H1 (cell line): ENCODE results near the gene TRMT44. TPM values are rescaled to one million over a fixed set of nuclear protein-coding genes. Genes with fewer than 3 reads are reported as not detected.
A peak's percentile ranks its signal among the peaks of the same experiment; 100 is the strongest.

Experiments used
- CTCF ChIA-PET: fragments of 300-600 bp; sonication (Branson Sonifier 250); formaldehyde crosslinking; loops from one replicate; lab custom pipeline; 2021; ENCODE audit not compliant: partially characterized antibody; lab: Charles Lee
- POLR2A ChIA-PET: fragments of 300-600 bp; sonication (Branson Sonifier 250); formaldehyde crosslinking; loops from one replicate; lab custom pipeline; 2021; ENCODE audit warnings: inconsistent platforms; ENCODE audit not compliant: partially characterized antibody; lab: Charles Lee
- DNase-seq, 2 experiments: peaks; one replicate each; pipeline versions ENCODE4 v3.0.0 to v3.0.0-alpha.2; 2010 to 2022; ENCODE audit warnings: low spot score in 2 of 2, low read depth in 1 of 2, mixed read lengths in 1 of 2
- FAIRE-seq: peaks from 2 replicates; lab custom pipeline; 2011; peaks lifted over from hg19 to GRCh38; lab: Jason Lieb, UNC
- H2AFZ ChIP-seq: 2 replicates; pipeline ENCODE4 v1.8.1; 2012; ENCODE audit warnings: low read length, inconsistent platforms
- H2AK5ac ChIP-seq: 2 replicates; pipeline ENCODE4 v1.6.1; 2013; ENCODE audit warnings: low read depth, low read length
- H2BK120ac ChIP-seq: replicated peaks from 2 replicates; pipeline ENCODE3; 2013; ENCODE audit warnings: low read depth, low read length, inconsistent platforms
- H2BK12ac ChIP-seq: 2 replicates; pipeline ENCODE4 v1.6.1; 2013; ENCODE audit warnings: low read depth, low read length
- H2BK15ac ChIP-seq: 2 replicates; pipeline ENCODE4 v1.6.1; 2013; ENCODE audit warnings: low read length
- H2BK20ac ChIP-seq: 2 replicates; pipeline ENCODE4 v1.6.1; 2013; ENCODE audit warnings: low read length
- H2BK5ac ChIP-seq: 2 replicates; pipeline ENCODE4 v1.6.1; 2013; ENCODE audit warnings: low read depth, low read length
- H3K14ac ChIP-seq: 2 replicates; pipeline ENCODE4 v1.6.1; 2013; ENCODE audit warnings: inconsistent platforms; ENCODE audit not compliant: insufficient read length
- H3K18ac ChIP-seq: 2 replicates; pipeline ENCODE4 v1.6.1; 2013; ENCODE audit warnings: low read length; ENCODE audit errors: extremely low read depth
- H3K23ac ChIP-seq: 2 replicates; pipeline ENCODE4 v1.6.1; 2013; ENCODE audit warnings: inconsistent platforms; ENCODE audit not compliant: insufficient read length
- H3K23me2 ChIP-seq: 2 replicates; pipeline ENCODE4 v1.6.1; 2013; ENCODE audit warnings: low read depth, low read length
- H3K27ac ChIP-seq: 2 replicates; pipeline ENCODE4 v1.6.1; 2011; ENCODE audit warnings: low read depth, low read length, inconsistent platforms
- H3K27me3 ChIP-seq, 4 experiments: replicated peaks in 1 of 4; 1 replicate in 1 of 4; 2 replicates in 3 of 4; pipeline versions ENCODE4 v1.6.1 to v1.8.1; 2011 to 2013; ENCODE audit warnings: low read length in 3 of 4, mild to moderate bottlenecking in 3 of 4, inconsistent platforms in 2 of 4, mixed read lengths in 2 of 4, moderate library complexity in 1 of 4; ENCODE audit not compliant: control insufficient read depth in 3 of 4, insufficient read depth in 3 of 4; ENCODE audit errors: extremely low read depth in 1 of 4
- H3K36me3 ChIP-seq, 4 experiments: 2 replicates each; pipeline versions ENCODE4 v1.6.1 to v1.8.1; 2011 to 2013; ENCODE audit warnings: mild to moderate bottlenecking in 4 of 4, low read length in 3 of 4, moderate library complexity in 2 of 4, control low read depth in 1 of 4, inconsistent platforms in 1 of 4; ENCODE audit not compliant: insufficient read depth in 4 of 4, control insufficient read depth in 2 of 4
- H3K4ac ChIP-seq: replicated peaks from 2 replicates; pipeline ENCODE3; 2013; ENCODE audit warnings: low read length, low read depth, mixed read lengths, inconsistent platforms; ENCODE audit not compliant: insufficient read length
- H3K4me1 ChIP-seq, 4 experiments: replicated peaks in 1 of 4; 1 replicate in 1 of 4; 2 replicates in 3 of 4; pipeline versions ENCODE4 v1.6.1 to v1.8.1; 2011 to 2013; ENCODE audit warnings: low read length in 3 of 4, inconsistent platforms in 2 of 4, mixed read lengths in 1 of 4; ENCODE audit not compliant: insufficient read depth in 4 of 4, control insufficient read depth in 3 of 4
- H3K4me2 ChIP-seq, 2 experiments: 2 replicates each; pipeline versions ENCODE4 v1.6.1 to v1.8.1; 2011 to 2013; ENCODE audit warnings: low read depth in 2 of 2, low read length in 2 of 2, control low read depth in 1 of 2, inconsistent platforms in 1 of 2, mild to moderate bottlenecking in 1 of 2; ENCODE audit not compliant: insufficient read depth in 1 of 2
- H3K4me3 ChIP-seq, 4 experiments: fragments of 200-600, 300-600 bp in 1 of 4; sonication (generic), shearing (Covaris generic), sonication (Bioruptor Twin) in 1 of 4; 2 replicates each; pipeline versions ENCODE4 v1.5.1 to v1.8.1; 2011 to 2016; ENCODE audit warnings: low read length in 4 of 4, low read depth in 3 of 4, control low read depth in 2 of 4, inconsistent platforms in 2 of 4, mild to moderate bottlenecking in 2 of 4, mixed read lengths in 1 of 4, moderate library complexity in 1 of 4; ENCODE audit not compliant: insufficient read depth in 2 of 4; ENCODE audit errors: extremely low read depth in 1 of 4
- H3K56ac ChIP-seq: replicated peaks from 2 replicates; pipeline ENCODE3; 2013; ENCODE audit warnings: low read depth, mild to moderate bottlenecking, mixed read lengths, low read length, inconsistent platforms; ENCODE audit not compliant: insufficient read length
- H3K79me1 ChIP-seq: 2 replicates; pipeline ENCODE4 v1.6.1; 2013; ENCODE audit warnings: low read depth, low read length, control low read depth
- H3K79me2 ChIP-seq, 2 experiments: 2 replicates each; pipeline versions ENCODE4 v1.6.1 to v1.8.1; 2012 to 2013; ENCODE audit warnings: low read length in 2 of 2, mild to moderate bottlenecking in 2 of 2, inconsistent platforms in 1 of 2; ENCODE audit not compliant: insufficient read depth in 2 of 2, control insufficient read depth in 1 of 2
- H3K9ac ChIP-seq, 4 experiments: replicated peaks in 1 of 4; 1 replicate in 1 of 4; 2 replicates in 3 of 4; pipeline versions ENCODE4 v1.6.1 to v1.8.1; 2011 to 2013; ENCODE audit warnings: low read depth in 3 of 4, low read length in 3 of 4, control low read depth in 2 of 4, mild to moderate bottlenecking in 2 of 4, moderate library complexity in 2 of 4, inconsistent platforms in 1 of 4; ENCODE audit errors: extremely low read depth in 1 of 4
- H3K9me3 ChIP-seq, 2 experiments: 2 replicates each; pipeline versions ENCODE4 v1.6.1 to v1.8.1; 2012 to 2013; ENCODE audit warnings: mild to moderate bottlenecking in 2 of 2, moderate library complexity in 2 of 2, control low read depth in 1 of 2, inconsistent platforms in 1 of 2, low read depth in 1 of 2, low read length in 1 of 2, mixed read lengths in 1 of 2; ENCODE audit not compliant: insufficient read depth in 2 of 2
- H4K20me1 ChIP-seq, 2 experiments: replicated peaks in 1 of 2; 2 replicates each; pipeline versions ENCODE3 to v1.8.1; 2011 to 2013; ENCODE audit warnings: inconsistent platforms in 2 of 2, low read length in 2 of 2, mild to moderate bottlenecking in 1 of 2; ENCODE audit not compliant: insufficient read depth in 2 of 2, control insufficient read depth in 1 of 2
- H4K5ac ChIP-seq: 2 replicates; pipeline ENCODE4 v1.6.1; 2013; ENCODE audit warnings: low read length, low read depth, mixed read lengths, inconsistent platforms; ENCODE audit not compliant: insufficient read length
- H4K8ac ChIP-seq: 2 replicates; pipeline ENCODE4 v1.8.0; 2013; ENCODE audit warnings: mild to moderate bottlenecking, moderate library complexity, low read length, inconsistent platforms; ENCODE audit not compliant: insufficient read depth; ENCODE audit errors: extremely low read depth
- H4K91ac ChIP-seq: replicated peaks from 2 replicates; pipeline ENCODE3; 2013; ENCODE audit warnings: low read length, mixed read lengths, inconsistent platforms; ENCODE audit not compliant: insufficient read length
- TBP ChIP-seq: IDR thresholded peaks from 2 replicates; pipeline ENCODE4 v1.6.1; 2011; ENCODE audit warnings: low read depth, low read length, improper control_type of control experiment
- WGBS, 2 experiments: shearing (Covaris generic) in 1 of 2; methylation state at CpG; one replicate each; pipeline versions ENCODE4 v1.1.6 to v1.1.7; 2013 to 2015; ENCODE audit warnings: low lambda C conversion rate in 2 of 2, mixed read lengths in 2 of 2, inconsistent platforms in 1 of 2, low coverage in 1 of 2, missing lambda C conversion rate in 1 of 2; ENCODE audit not compliant: insufficient replicate concordance in 2 of 2, insufficient coverage in 1 of 2, insufficient read length in 1 of 2; ENCODE audit errors: extremely low coverage in 1 of 2, missing lambda C conversion rate in 1 of 2; 5-methylcytosine and 5-hydroxymethylcytosine counted together
- polyA plus RNA-seq, 7 experiments: library from polyadenylated mRNA; depleted of rRNA in 3 of 7; stranded (reverse) in 5 of 7; unstranded in 2 of 7; fragments of >200 nt in 5 of 7; fragments of 200-250 nt in 2 of 7; gene quantifications; 1 replicate in 5 of 7; 2 replicates in 1 of 7; 4 replicates in 1 of 7; pipeline versions ENCODE4 v1.2.1 to v1.2.3, GENCODE V29; 2011 to 2013; ENCODE audit warnings: missing spikeins in 2 of 7, mixed read lengths in 2 of 7
- total RNA-seq: library from RNA; stranded (reverse); fragmentation: NEBNext Ultra II Directional; extraction: Animal tissue kit (Norgen Biotek cat#: 25700); gene quantifications from 2 replicates; pipeline ENCODE4 v1.2.1, GENCODE V29; 2021

The TRMT44 gene
- total and polyA plus RNA-seq, 2 of the 8 experiments (the other 6 are each of a cell fraction or from before 2014, with no cell fraction given) = 8.6 to 23.9 TPM

- no peak overlapping the region for H3K56ac ChIP-seq
- peaks cover 6 to 24% (median 14%) of the 10 kb centered on the region in 4 experiments for H3K4me1 ChIP-seq
- no peak overlapping the region for H3K4me3 ChIP-seq
- H4K20me1 ChIP-seq = no peaks in the 10 kb centered on the region
- H3K9ac ChIP-seq = no peak overlapping the region
- H2AK5ac ChIP-seq = 0 out of 2 replicates have a peak overlapping the region, but pooled peaks have one; percentile 28
- no peak overlapping the region for H3K4ac ChIP-seq
- WGBS, 2 experiments = 88% methylated on average over 13 of the region's 13 CpGs; no CpG with 5 or more reads in 1 of the 2 experiments
- TF ChIP-seq TBP = no peak
- TF ChIP-seq, all 59 proteins: peak for 0
- Histone ChIP-seq H2BK15ac (no peak overlapping the region), H3K18ac (no peak overlapping the region), H3K36me3 (no peaks in the 10 kb centered on the region), H2BK120ac (no peak overlapping the region), H4K8ac (no peak overlapping the region), H2BK20ac (no peak overlapping the region), H3K4me2 (no peak overlapping the region), H4K91ac (peak overlapping the region; percentile 35), H3K79me1 (no peaks in the 10 kb centered on the region), H2BK5ac (no peak overlapping the region), H2AFZ (no peak overlapping the region), H4K5ac (no peak overlapping the region), H3K23ac (no peak overlapping the region), H3K9me3 (peaks cover 3 to 4% of the 10 kb centered on the region in 2 experiments; a peak in 3 of 4 replicates), H2BK12ac (no peak overlapping the region), H3K27ac (no peak overlapping the region), H3K14ac (no peak overlapping the region), H3K23me2 (no peaks in the 10 kb centered on the region), H3K27me3 (no peaks in the 10 kb centered on the region; a peak in 1 of 7 replicates), H3K79me2 (no peaks in the 10 kb centered on the region)
- ChIA-PET POLR2A (interaction anchor here (0.8 to 2.3 kb wide), 2 partner anchors 7 to 65 kb away, joined by 3 to 7 read pairs; no protein-coding TSS in a partner anchor), CTCF (interaction anchor here (0.6 to 2.7 kb wide), 9 partner anchors 8 to 228 kb away, joined by 3 to 13 read pairs (median 4); no protein-coding TSS in a partner anchor)
- DNase-seq = no peak
- FAIRE-seq = no peak
These were observed 62.4 kb downstream of the TRMT44 start for GRCh38 chr4:8502836-8503585.
